Epithelial cell of esophagus (primary cell): Measurements from ENCODE around the gene PLK5.

Experiments used
- DNase-seq: peaks from one replicate; pipeline ENCODE4 v3.0.0; 2010; ENCODE audit warnings: low read depth
- H3K4me3 ChIP-seq: 2 replicates; pipeline ENCODE4 v1.5.1; 2011; ENCODE audit warnings: mild to moderate bottlenecking, low read length, control low read depth
- CTCF ChIP-seq: IDR thresholded peaks from 2 replicates; pipeline ENCODE4 v1.5.1; 2011; ENCODE audit warnings: low read depth, mild to moderate bottlenecking, low read length, control low read depth, inconsistent platforms; ENCODE audit not compliant: insufficient read depth; ENCODE audit errors: missing control alignments

The PLK5 gene

GRCh38 chr19:1579222-1579621 lies 55.3 kb downstream of the PLK5 start:
- TF ChIP-seq CTCF: no peak
- no peak for DNase-seq
- no peak overlapping the region for H3K4me3 ChIP-seq

- H3K4me3 ChIP-seq: no peak overlapping the region
- no peak for DNase-seq
- no peak for TF ChIP-seq CTCF
These were observed 56.5 kb downstream of the PLK5 start for GRCh38 chr19:1580382-1580781.

- no peak overlapping the region for H3K4me3 ChIP-seq
- DNase-seq: no peak
- TF ChIP-seq CTCF: no peak
These were observed 57.1 kb downstream of the PLK5 start for GRCh38 chr19:1580957-1581356.

- TF ChIP-seq CTCF: no peak
- no peak overlapping the region for H3K4me3 ChIP-seq
- DNase-seq: no peak
These were observed 58.3 kb downstream of the PLK5 start for GRCh38 chr19:1582201-1582600.

GRCh38 chr19:1584500-1585242 lies 60.8 kb downstream of the PLK5 start:
- no peak overlapping the region for H3K4me3 ChIP-seq
- DNase-seq: no peak
- TF ChIP-seq CTCF: no peak

- no peak for DNase-seq
- TF ChIP-seq CTCF: no peak
- no peak overlapping the region for H3K4me3 ChIP-seq
These were observed 61.3 kb downstream of the PLK5 start for GRCh38 chr19:1585243-1585580.
